WTC11 (cell line): ENCODE results near the gene DAPK1. TPM values are rescaled to one million over a fixed set of nuclear protein-coding genes. Genes with fewer than 3 reads are reported as not detected.

Experiments
- ATAC-seq: fragments of 200-7000 bp; cut with Tn5 transposase; 2 replicates; pipeline ENCODE4 v1.10.0; 2021; ENCODE audit warnings: mild to moderate bottlenecking, moderate library complexity
- CTCF ChIA-PET: fragments of 300-600 bp; sonication (Branson Sonifier 250); formaldehyde crosslinking; loops from one replicate; lab custom pipeline; 2021; ENCODE audit warnings: antibody characterized with exemption; lab: Charles Lee
- POLR2A ChIA-PET: fragments of 350-600 bp; sonication (Branson Sonifier 250); formaldehyde crosslinking; loops from one replicate; lab custom pipeline; 2021; ENCODE audit warnings: antibody characterized with exemption; lab: Charles Lee
- DNase-seq: peaks from one replicate; pipeline ENCODE4 v3.0.0; 2021; ENCODE audit warnings: low spot score
- H3K27ac Mint-ChIP-seq: 2 replicates; pipeline ENCODE4 v1.8.0; 2021; ENCODE audit warnings: mixed read lengths
- H3K27me3 Mint-ChIP-seq: 2 replicates; pipeline ENCODE4 v1.8.0; 2021; ENCODE audit warnings: low read depth, mild to moderate bottlenecking, moderate library complexity, mixed read lengths
- H3K36me3 Mint-ChIP-seq: 2 replicates; pipeline ENCODE4 v1.8.0; 2021; ENCODE audit warnings: mixed read lengths
- H3K4me1 Mint-ChIP-seq: 2 replicates; pipeline ENCODE4 v1.8.0; 2022; ENCODE audit warnings: mixed read lengths
- H3K4me3 Mint-ChIP-seq: 2 replicates; pipeline ENCODE4 v1.8.0; 2021; ENCODE audit warnings: mild to moderate bottlenecking, moderate library complexity, mixed read lengths
- H3K9me3 Mint-ChIP-seq: 2 replicates; pipeline ENCODE4 v1.8.0; 2021; ENCODE audit warnings: mixed read lengths
- ATF3 ChIP-seq: sonication (generic); formaldehyde crosslinking; conservative IDR thresholded peaks from 2 replicates; pipeline ENCODE4 v1.8.1; 2022; ENCODE audit warnings: mild to moderate bottlenecking, missing genetic modification reagents
- CBFB ChIP-seq: sonication (generic); formaldehyde crosslinking; IDR thresholded peaks from 2 replicates; pipeline ENCODE4 v1.8.1; 2022; ENCODE audit warnings: mild to moderate bottlenecking, low read depth, missing genetic modification reagents
- ELF4 ChIP-seq: sonication (generic); formaldehyde crosslinking; IDR thresholded peaks from 2 replicates; pipeline ENCODE4 v1.8.1; 2022; ENCODE audit warnings: low read depth, mild to moderate bottlenecking, moderate library complexity, missing genetic modification reagents
- EMX1 ChIP-seq: fragments of 250-450 bp; sonication (Bioruptor Pico); IDR thresholded peaks from 2 replicates; pipeline ENCODE4 v1.8.0; 2021; ENCODE audit warnings: mild to moderate bottlenecking
- ETV6 ChIP-seq: sonication (generic); formaldehyde crosslinking; IDR thresholded peaks from 2 replicates; pipeline ENCODE4 v1.8.1; 2022; ENCODE audit warnings: mild to moderate bottlenecking, missing genetic modification reagents
- FOXK1 ChIP-seq: sonication (generic); formaldehyde crosslinking; IDR thresholded peaks from 2 replicates; pipeline ENCODE4 v1.8.0; 2022; ENCODE audit warnings: mild to moderate bottlenecking, moderate library complexity, missing genetic modification reagents
- HMGA2 ChIP-seq: fragments of 250-450 bp; sonication (Bioruptor Pico); IDR thresholded peaks from 2 replicates; pipeline ENCODE4 v1.4.0; 2021; ENCODE audit warnings: mild to moderate bottlenecking, moderate library complexity
- KAT7 ChIP-seq: sonication (generic); formaldehyde crosslinking; IDR thresholded peaks from 2 replicates; pipeline ENCODE4 v1.8.1; 2023; ENCODE audit warnings: missing genetic modification reagents, mild to moderate bottlenecking, borderline replicate concordance
- NFATC4 ChIP-seq: fragments of 250-450 bp; sonication (Bioruptor Pico); IDR thresholded peaks from 2 replicates; pipeline ENCODE4 v1.9.0; 2021; ENCODE audit warnings: mild to moderate bottlenecking
- NFE2L1 ChIP-seq: sonication (generic); formaldehyde crosslinking; IDR thresholded peaks from 2 replicates; pipeline ENCODE4 v1.8.1; 2023; ENCODE audit warnings: missing genetic modification reagents
- NR1H2 ChIP-seq: sonication (generic); formaldehyde crosslinking; IDR thresholded peaks from 2 replicates; pipeline ENCODE4 v1.9.0; 2021; ENCODE audit warnings: mild to moderate bottlenecking, moderate library complexity, missing genetic modification reagents
- PREB ChIP-seq: sonication (generic); formaldehyde crosslinking; IDR thresholded peaks from 2 replicates; pipeline ENCODE4 v1.8.1; 2022; ENCODE audit warnings: mild to moderate bottlenecking, missing genetic modification reagents, moderate library complexity, borderline replicate concordance
- SMAD3 ChIP-seq: sonication (generic); formaldehyde crosslinking; IDR thresholded peaks from 2 replicates; pipeline ENCODE4 v1.8.0; 2022; ENCODE audit warnings: missing genetic modification reagents, mild to moderate bottlenecking, borderline replicate concordance
- SOX15 ChIP-seq: fragments of 250-450 bp; sonication (Bioruptor Pico); IDR thresholded peaks from 2 replicates; pipeline ENCODE4 v1.9.0; 2021; ENCODE audit warnings: mild to moderate bottlenecking
- TCF7 ChIP-seq: sonication (generic); formaldehyde crosslinking; IDR thresholded peaks from 2 replicates; pipeline ENCODE4 v1.8.0; 2022; ENCODE audit warnings: mild to moderate bottlenecking, low read depth, missing genetic modification reagents, moderate library complexity
- TEAD4 ChIP-seq: sonication (generic); formaldehyde crosslinking; IDR thresholded peaks from 2 replicates; pipeline ENCODE4 v1.8.0; 2022; ENCODE audit warnings: mild to moderate bottlenecking, missing genetic modification reagents
- USF1 ChIP-seq: sonication (generic); formaldehyde crosslinking; IDR thresholded peaks from 2 replicates; pipeline ENCODE4 v1.8.0; 2022; ENCODE audit warnings: mild to moderate bottlenecking, missing genetic modification reagents
- ZNF121 ChIP-seq: sonication (generic); formaldehyde crosslinking; IDR thresholded peaks from 2 replicates; pipeline ENCODE4 v1.8.0; 2023; ENCODE audit warnings: missing genetic modification reagents
- ZNF416 ChIP-seq: fragments of 250-450 bp; sonication (Bioruptor Pico); IDR thresholded peaks from 2 replicates; pipeline ENCODE4 v1.9.0; 2021; ENCODE audit warnings: mild to moderate bottlenecking, inconsistent platforms
- total RNA-seq: library from RNA; stranded (reverse); gene quantifications from 3 replicates; pipeline ENCODE4 v1.2.3, GENCODE V29; 2021
- TF ChIP-seq, protein P1 (sequence below): fragments of 250-450 bp; sonication (Bioruptor Pico); IDR thresholded peaks from 2 replicates; pipeline ENCODE4 v1.9.0; 2021; ENCODE audit warnings: mild to moderate bottlenecking

Gene DAPK1
- total RNA-seq, 1 experiment from 2014 or later = 129 TPM

GRCh38 chr9:87469793-87470465, 27.7 kb upstream of the DAPK1 start:
- Mint-ChIP-seq H3K4me3 (no peak overlapping the region), H3K27ac (no peak overlapping the region), H3K36me3 (no peaks in the 10 kb centered on the region; the same call in 1 of the 2 replicates), H3K4me1 (peaks cover 13% of the 10 kb centered on the region), H3K27me3 (no peaks in the 10 kb centered on the region; the same call in 1 of the 2 replicates), H3K9me3 (peaks cover 5% of the 10 kb centered on the region; the same call in 1 of the 2 replicates)
- DNase-seq = no peak
- CTCF ChIA-PET = interaction anchor here (0.7 to 1.5 kb wide), 2 partner anchors 27 to 133 kb away, joined by 3 read pairs; partner anchors contain the start of gene DAPK1
- POLR2A ChIA-PET = no interaction called here
- no peak for ATAC-seq
- TF ChIP-seq KAT7 (no peak), ZNF416 (no peak), ETV6 (no peak), ELF4 (CRISPR knock-in tag) (no peak), NFE2L1 (CRISPR knock-in tag) (no peak), ATF3 (CRISPR knock-in tag) (no peak), NFATC4 (CRISPR knock-in tag) (no peak), SOX15 (no peak), FOXK1 (CRISPR knock-in tag) (no peak), PREB (CRISPR knock-in tag) (no peak), TCF7 (no peak), NR1H2 (CRISPR knock-in tag) (no peak)

- no peaks in the 10 kb centered on the region; the same call in 1 of the 2 replicates for H3K27me3 Mint-ChIP-seq
- no peaks in the 10 kb centered on the region for H3K9me3 Mint-ChIP-seq
- ChIA-PET CTCF (no interaction called here), POLR2A (no interaction called here)
- no peak for TF ChIP-seq SOX15
- TF ChIP-seq SMAD3 (CRISPR knock-in tag) = no peak
- no peak for TF ChIP-seq TEAD4 (CRISPR knock-in tag)
- TF ChIP-seq HMGA2 (CRISPR knock-in tag) = no peak
- no peak for ATAC-seq
- no peak for DNase-seq
- no peak overlapping the region for H3K4me3 Mint-ChIP-seq
- no peaks in the 10 kb centered on the region for H3K36me3 Mint-ChIP-seq
- no peak overlapping the region for H3K27ac Mint-ChIP-seq
- peaks cover 2% of the 10 kb centered on the region; the same call in 1 of the 2 replicates for H3K4me1 Mint-ChIP-seq
Measured at GRCh38 chr9:87471746-87472145, 25.9 kb upstream of the DAPK1 start.

- ChIA-PET POLR2A (no interaction called here), CTCF (no interaction called here)
- H3K27ac Mint-ChIP-seq = no peak overlapping the region
- TF ChIP-seq USF1 (no peak), ZNF416 (no peak), ZNF121 (no peak), CBFB (CRISPR knock-in tag) (no peak), EMX1 (CRISPR knock-in tag) (no peak)
- TF ChIP-seq, protein P1, sequence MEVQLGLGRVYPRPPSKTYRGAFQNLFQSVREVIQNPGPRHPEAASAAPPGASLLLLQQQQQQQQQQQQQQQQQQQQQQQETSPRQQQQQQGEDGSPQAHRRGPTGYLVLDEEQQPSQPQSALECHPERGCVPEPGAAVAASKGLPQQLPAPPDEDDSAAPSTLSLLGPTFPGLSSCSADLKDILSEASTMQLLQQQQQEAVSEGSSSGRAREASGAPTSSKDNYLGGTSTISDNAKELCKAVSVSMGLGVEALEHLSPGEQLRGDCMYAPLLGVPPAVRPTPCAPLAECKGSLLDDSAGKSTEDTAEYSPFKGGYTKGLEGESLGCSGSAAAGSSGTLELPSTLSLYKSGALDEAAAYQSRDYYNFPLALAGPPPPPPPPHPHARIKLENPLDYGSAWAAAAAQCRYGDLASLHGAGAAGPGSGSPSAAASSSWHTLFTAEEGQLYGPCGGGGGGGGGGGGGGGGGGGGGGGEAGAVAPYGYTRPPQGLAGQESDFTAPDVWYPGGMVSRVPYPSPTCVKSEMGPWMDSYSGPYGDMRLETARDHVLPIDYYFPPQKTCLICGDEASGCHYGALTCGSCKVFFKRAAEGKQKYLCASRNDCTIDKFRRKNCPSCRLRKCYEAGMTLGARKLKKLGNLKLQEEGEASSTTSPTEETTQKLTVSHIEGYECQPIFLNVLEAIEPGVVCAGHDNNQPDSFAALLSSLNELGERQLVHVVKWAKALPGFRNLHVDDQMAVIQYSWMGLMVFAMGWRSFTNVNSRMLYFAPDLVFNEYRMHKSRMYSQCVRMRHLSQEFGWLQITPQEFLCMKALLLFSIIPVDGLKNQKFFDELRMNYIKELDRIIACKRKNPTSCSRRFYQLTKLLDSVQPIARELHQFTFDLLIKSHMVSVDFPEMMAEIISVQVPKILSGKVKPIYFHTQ (CRISPR knock-in tag) = no peak
- TF ChIP-seq, all 79 proteins: peak for 0
- ATAC-seq (no peak), DNase-seq (no peak)
- no peaks in the 10 kb centered on the region for H3K9me3 Mint-ChIP-seq
- peaks cover 3% of the 10 kb centered on the region; the same call in 1 of the 2 replicates for H3K27me3 Mint-ChIP-seq
- H3K4me1 Mint-ChIP-seq = 0 out of 2 replicates have a peak, but pooled peaks cover 4% of the 10 kb centered on the region
- no peaks in the 10 kb centered on the region for H3K36me3 Mint-ChIP-seq
- no peak overlapping the region for H3K4me3 Mint-ChIP-seq
Measured at GRCh38 chr9:87475463-87475862, 22.2 kb upstream of the DAPK1 start.
